Stimulated activated CD8-positive, alpha-beta memory T cell treated with anti-CD3 and anti-CD28 coated beads, Interleukin-12 subunit alpha, Interleukin-12 subunit beta, amount 100 ng/mL, for 24 hours (primary cell): ENCODE measurements around the gene KASH5.
"Not testable (repeated sequence)": the region's sequence is repeated elsewhere in the genome, so short reads cannot be mapped to it uniquely, and the experiment has no call there.

Source experiments
- DNase-seq: peaks from one replicate; pipeline ENCODE4 v3.0.0-alpha.2; 2020; ENCODE audit errors: extremely low read depth

KASH5 gene

GRCh38 chr19:49362048-49362928, 25.8 kb upstream of the KASH5 start, which contains the start of gene TEAD2:
Gene TEAD2, minus strand, starts transcription at chr19:49362416. Its CDS starts 2,341 bp downstream, at chr19:49360075.
- DNase-seq: no peak

- DNase-seq: no peak
Observed at GRCh38 chr19:49362929-49363267, 25.2 kb upstream of the KASH5 start.

- peak; percentile 19 for DNase-seq
Observed at GRCh38 chr19:49363268-49364082, 24.6 kb upstream of the KASH5 start, which contains the start of gene DKKL1. Gene DKKL1, plus strand, starts transcription at chr19:49363877. Its CDS starts 122 bp downstream, at chr19:49363999.

GRCh38 chr19:49364083-49364737, 23.8 kb upstream of the KASH5 start:
- no peak for DNase-seq

GRCh38 chr19:49366110-49366509, 21.9 kb upstream of the KASH5 start:
- no peak for DNase-seq

- DNase-seq: no peak
Observed at GRCh38 chr19:49368711-49369358, 19.2 kb upstream of the KASH5 start.

- no peak for DNase-seq
Observed at GRCh38 chr19:49371184-49371583, 16.9 kb upstream of the KASH5 start.

GRCh38 chr19:49373174-49373573, 14.9 kb upstream of the KASH5 start:
- DNase-seq: not testable (repeated sequence)

GRCh38 chr19:49374665-49375434, 13.2 kb upstream of the KASH5 start:
- DNase-seq: no peak

GRCh38 chr19:49378512-49378911, 9.5 kb upstream of the KASH5 start:
- no peak for DNase-seq

- no peak for DNase-seq
Observed at GRCh38 chr19:49380391-49380790, 7.7 kb upstream of the KASH5 start.

GRCh38 chr19:49382639-49383038, 5.4 kb upstream of the KASH5 start:
- no peak for DNase-seq

- DNase-seq: no peak
Observed at GRCh38 chr19:49383599-49383998, 4.5 kb upstream of the KASH5 start.

- DNase-seq: no peak
Observed at GRCh38 chr19:49389406-49389805, 1.4 kb downstream of the KASH5 start.

- no peak for DNase-seq
Observed at GRCh38 chr19:49390131-49390928, 2.3 kb downstream of the KASH5 start.

- no peak for DNase-seq
Observed at GRCh38 chr19:49390929-49391359, 2.9 kb downstream of the KASH5 start.

- DNase-seq: peak; percentile 46
Observed at GRCh38 chr19:49391581-49392399, 3.7 kb downstream of the KASH5 start.

- DNase-seq: no peak
Observed at GRCh38 chr19:49393881-49394280, 5.8 kb downstream of the KASH5 start.
